ENCODE measurements around the gene AP2A2. TPM values are rescaled to one million over a fixed set of nuclear protein-coding genes. Genes with fewer than 3 reads are reported as not detected.

The AP2A2 gene
- total and polyA plus RNA-seq, 2 donors = 14.6 to 57.2 TPM

DNA sequence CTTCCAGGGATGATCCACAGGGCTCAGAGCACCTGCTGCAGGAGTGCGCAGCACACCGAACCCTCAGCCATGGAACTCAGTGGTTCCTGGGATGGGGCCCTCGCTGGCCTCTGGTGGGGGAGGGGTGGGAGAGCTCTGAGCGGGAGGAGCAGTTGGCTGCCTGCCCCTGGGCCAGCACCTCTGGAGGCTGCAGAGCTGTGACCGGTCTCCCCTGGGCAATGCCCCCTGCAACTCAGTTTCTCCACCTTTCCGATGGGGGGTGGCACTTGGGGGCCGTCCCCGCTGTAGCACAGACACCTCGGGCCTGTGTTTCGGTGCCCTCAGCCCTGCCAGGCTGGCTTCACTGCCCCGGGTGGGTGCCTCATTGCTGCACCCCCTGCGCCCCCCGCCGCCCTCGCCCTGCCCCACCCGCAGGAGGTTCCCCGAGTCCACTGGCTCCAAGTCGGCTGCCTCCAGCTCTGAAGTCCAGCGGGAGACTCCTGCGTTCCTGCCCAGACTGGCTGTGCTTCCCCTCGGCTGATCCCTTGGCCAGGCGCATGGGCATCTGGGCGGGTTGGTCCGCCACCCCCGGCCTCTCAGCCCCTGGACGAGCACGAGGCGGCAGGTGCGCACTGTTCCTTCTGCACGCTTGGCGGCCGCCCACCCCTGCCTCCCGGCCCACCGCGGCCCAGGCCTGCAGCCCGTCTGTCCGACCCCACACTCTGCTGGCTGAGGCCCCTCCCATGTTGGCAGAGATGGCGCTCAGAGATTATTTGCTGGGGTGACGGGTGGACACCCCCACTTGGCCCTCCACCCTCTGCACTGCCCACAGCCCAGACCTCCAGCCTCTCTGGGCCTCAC, 109.0 kb downstream of the AP2A2 start:
- Histone ChIP-seq H3K27ac (ENCODE audit: low read depth in 1 of 2, low read length in 1 of 2) (no peak overlapping the region), H3K9me3 (ENCODE audit: control insufficient read depth in 2 of 2, insufficient read depth in 1 of 2, low read length in 1 of 2) (no peaks in the 10 kb centered on the region), H3K27me3 (ENCODE audit: control insufficient read depth in 2 of 2, insufficient read depth in 1 of 2, low read length in 1 of 2) (no peaks in the 10 kb centered on the region), H3K4me3 (ENCODE audit: low read length in 2 of 2) (no peak overlapping the region), H3K4me1 (ENCODE audit: control insufficient read depth in 2 of 2, insufficient read depth in 2 of 2, low read length in 2 of 2) (no peaks in the 10 kb centered on the region), H3K36me3 (ENCODE audit: control insufficient read depth in 2 of 2, insufficient read depth in 2 of 2, low read length in 1 of 2) (no peaks in the 10 kb centered on the region)
- no peak for DNase-seq (ENCODE audit: low read depth in 6 of 9, low spot score in 9 of 9)
- 92% methylated on average over 39 of the region's 39 CpGs for WGBS

DNA sequence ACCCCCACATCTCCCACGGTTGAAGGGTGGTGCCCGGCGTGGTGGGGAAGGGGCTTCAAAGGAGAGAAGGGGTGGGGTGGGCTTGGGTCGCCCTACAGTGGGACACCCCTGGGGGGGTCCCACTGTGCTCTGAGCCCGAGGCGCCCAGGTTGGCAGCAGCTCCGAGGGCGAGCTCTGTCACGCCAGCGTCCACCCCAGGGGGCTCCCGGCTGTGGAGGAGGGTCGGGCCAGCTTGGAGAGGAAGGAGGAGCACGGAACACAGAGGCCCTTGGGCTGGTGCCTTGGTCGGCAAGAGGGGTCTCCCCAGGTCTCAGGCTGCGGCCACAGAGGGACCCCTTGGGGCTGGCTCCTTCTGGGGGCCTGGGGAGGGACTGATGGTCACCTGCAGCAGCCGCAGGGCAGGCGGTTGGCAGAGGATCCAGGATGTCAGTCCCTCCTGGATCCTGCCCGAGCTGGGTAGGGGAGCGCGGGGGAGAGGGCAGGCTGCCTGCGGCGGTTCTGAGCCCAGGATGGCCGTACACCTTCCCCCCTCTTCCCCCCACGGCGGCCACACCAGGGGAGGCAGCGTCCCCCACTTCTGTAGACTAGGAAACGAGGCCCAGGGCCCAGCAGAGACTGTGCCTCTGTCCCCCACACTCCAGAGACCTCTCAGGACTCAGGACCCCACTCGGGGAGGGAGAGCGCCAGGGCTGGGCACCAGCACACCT, 110.1 kb downstream of the AP2A2 start:
- 87% methylated on average over 29 of the region's 29 CpGs for WGBS
- Histone ChIP-seq H3K4me1 (ENCODE audit: control insufficient read depth in 2 of 2, insufficient read depth in 2 of 2, low read length in 2 of 2) (no peaks in the 10 kb centered on the region), H3K27ac (ENCODE audit: low read depth in 1 of 2, low read length in 1 of 2) (no peak overlapping the region)

DNA sequence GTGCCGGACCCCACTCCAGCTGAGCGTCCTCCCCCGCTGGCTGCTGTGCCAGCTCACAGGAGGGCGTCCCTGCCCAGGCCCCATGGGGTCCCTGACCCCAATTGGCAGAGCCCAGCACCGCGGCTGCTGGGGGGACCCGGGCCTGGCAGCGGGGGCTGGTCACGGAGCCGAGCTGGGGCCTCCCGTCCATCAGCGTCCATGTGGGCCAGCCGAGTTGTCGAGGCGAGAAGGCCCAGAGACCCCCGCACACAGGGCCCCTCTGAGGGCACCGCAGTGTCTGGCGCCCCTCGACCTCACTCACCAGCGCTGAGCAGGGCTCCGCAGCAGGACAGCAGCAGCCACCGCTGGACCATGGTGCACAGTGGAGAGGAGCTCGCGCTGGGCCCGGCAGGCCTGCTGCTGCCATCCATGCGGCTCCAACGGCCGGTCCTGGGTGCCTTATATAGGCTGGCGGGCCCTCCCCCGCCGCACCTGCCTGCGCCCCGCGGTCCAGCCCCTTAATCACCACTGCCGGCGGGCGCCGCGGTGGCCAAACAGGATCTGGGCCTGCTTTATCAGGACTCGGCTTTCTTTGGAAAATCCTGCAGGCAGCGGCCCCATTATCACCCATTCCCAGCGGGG, 110.7 kb downstream of the AP2A2 start, which contains the start of gene MUC6:
TSS of gene MUC6 (minus strand) at position 416 of the 621 bp plus-strand sequence. CDS start at position 353, 63 bp downstream.
- H3K9me3 ChIP-seq (ENCODE audit: control insufficient read depth in 2 of 2, insufficient read depth in 1 of 2, low read length in 1 of 2) = no peaks in the 10 kb centered on the region
- 85% methylated on average over 42 of the region's 42 CpGs for WGBS
- DNase-seq (ENCODE audit: low read depth in 6 of 9, low spot score in 9 of 9) = no peak

More for the DNA sequence above, 110.1 kb downstream of the AP2A2 start:
- Histone ChIP-seq H3K27me3 (ENCODE audit: control insufficient read depth in 2 of 2, insufficient read depth in 1 of 2, low read length in 1 of 2) (no peaks in the 10 kb centered on the region), H3K9me3 (ENCODE audit: control insufficient read depth in 2 of 2, insufficient read depth in 1 of 2, low read length in 1 of 2) (no peaks in the 10 kb centered on the region), H3K36me3 (ENCODE audit: control insufficient read depth in 2 of 2, insufficient read depth in 2 of 2, low read length in 1 of 2) (no peaks in the 10 kb centered on the region), H3K4me3 (ENCODE audit: low read length in 2 of 2) (no peak overlapping the region)
- no peak for DNase-seq (ENCODE audit: low read depth in 6 of 9, low spot score in 9 of 9)

DNA sequence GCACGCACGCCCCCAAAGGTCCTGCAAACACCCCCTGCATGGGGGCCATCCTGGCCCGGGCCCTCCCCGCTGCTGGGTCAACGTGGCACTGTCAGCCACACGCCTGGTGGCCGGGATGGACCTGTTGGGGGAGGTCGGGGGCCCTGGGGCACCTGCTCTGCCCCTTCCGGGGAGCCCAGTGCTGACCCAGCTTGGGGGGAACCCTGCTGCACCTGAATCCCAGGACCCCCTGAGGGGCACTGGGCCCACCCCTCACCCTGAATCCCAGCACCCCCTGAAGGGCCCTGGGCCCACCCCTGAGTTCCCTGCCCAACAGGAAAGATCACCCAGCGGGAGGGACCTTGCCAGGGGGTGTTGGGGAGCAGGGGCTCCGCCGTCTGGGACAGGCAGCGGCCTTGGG, 111.3 kb downstream of the AP2A2 start:
- no peaks in the 10 kb centered on the region for H3K27me3 ChIP-seq (ENCODE audit: control insufficient read depth in 2 of 2, insufficient read depth in 1 of 2, low read length in 1 of 2)

More for the DNA sequence above, 110.7 kb downstream of the AP2A2 start, which contains the start of gene MUC6:
- H3K4me1 ChIP-seq (ENCODE audit: control insufficient read depth in 2 of 2, insufficient read depth in 2 of 2, low read length in 2 of 2) = no peaks in the 10 kb centered on the region
- H3K27ac ChIP-seq (ENCODE audit: low read depth in 1 of 2, low read length in 1 of 2) = no peak within 1 kb of the TSS
- no peaks in the 10 kb centered on the region for H3K27me3 ChIP-seq (ENCODE audit: control insufficient read depth in 2 of 2, insufficient read depth in 1 of 2, low read length in 1 of 2)
- H3K36me3 ChIP-seq (ENCODE audit: control insufficient read depth in 2 of 2, insufficient read depth in 2 of 2, low read length in 1 of 2) = no peaks in the 10 kb centered on the region
- no peak within 1 kb of the TSS for H3K4me3 ChIP-seq (ENCODE audit: low read length in 2 of 2)

DNA sequence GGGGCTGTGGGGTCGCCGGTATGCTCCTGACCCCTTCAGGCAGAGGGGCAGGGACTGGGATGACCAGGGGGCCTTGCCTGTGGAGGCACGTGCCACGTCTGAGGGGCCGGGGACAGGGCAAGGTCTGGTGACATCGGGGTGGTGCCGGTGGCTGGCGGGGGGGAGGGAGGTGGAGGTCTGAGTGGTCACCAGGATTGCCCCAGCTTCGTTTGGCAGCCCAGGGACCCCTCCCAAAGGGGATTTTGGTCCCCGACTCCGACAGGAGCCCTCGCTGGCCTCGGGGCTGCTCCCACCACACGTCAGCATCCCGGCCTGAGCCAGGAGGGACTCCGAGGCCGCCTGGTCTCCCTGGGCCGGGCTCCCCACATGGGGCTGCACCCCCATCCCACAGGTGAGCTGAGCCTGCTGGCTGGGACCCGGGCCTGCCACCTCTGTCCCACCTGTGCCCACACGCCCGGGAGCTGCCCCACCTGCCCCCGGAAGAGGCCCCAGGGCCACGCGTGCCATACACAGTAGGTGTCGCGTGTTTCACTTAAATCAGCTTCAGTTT, 111.9 kb downstream of the AP2A2 start:
- H3K4me1 ChIP-seq (ENCODE audit: control insufficient read depth in 2 of 2, insufficient read depth in 2 of 2, low read length in 2 of 2) = no peaks in the 10 kb centered on the region

More for the DNA sequence above, 111.3 kb downstream of the AP2A2 start:
- H3K36me3 ChIP-seq (ENCODE audit: control insufficient read depth in 2 of 2, insufficient read depth in 2 of 2, low read length in 1 of 2) = no peaks in the 10 kb centered on the region
- no peak for DNase-seq (ENCODE audit: low read depth in 6 of 9, low spot score in 9 of 9)
- WGBS = 86% methylated on average over 13 of the region's 13 CpGs
- H3K9me3 ChIP-seq (ENCODE audit: control insufficient read depth in 2 of 2, insufficient read depth in 1 of 2, low read length in 1 of 2) = no peaks in the 10 kb centered on the region
- no peak overlapping the region for H3K4me3 ChIP-seq (ENCODE audit: low read length in 2 of 2)
- no peak overlapping the region for H3K27ac ChIP-seq (ENCODE audit: low read depth in 1 of 2, low read length in 1 of 2)
- H3K4me1 ChIP-seq (ENCODE audit: control insufficient read depth in 2 of 2, insufficient read depth in 2 of 2, low read length in 2 of 2) = no peaks in the 10 kb centered on the region

DNA sequence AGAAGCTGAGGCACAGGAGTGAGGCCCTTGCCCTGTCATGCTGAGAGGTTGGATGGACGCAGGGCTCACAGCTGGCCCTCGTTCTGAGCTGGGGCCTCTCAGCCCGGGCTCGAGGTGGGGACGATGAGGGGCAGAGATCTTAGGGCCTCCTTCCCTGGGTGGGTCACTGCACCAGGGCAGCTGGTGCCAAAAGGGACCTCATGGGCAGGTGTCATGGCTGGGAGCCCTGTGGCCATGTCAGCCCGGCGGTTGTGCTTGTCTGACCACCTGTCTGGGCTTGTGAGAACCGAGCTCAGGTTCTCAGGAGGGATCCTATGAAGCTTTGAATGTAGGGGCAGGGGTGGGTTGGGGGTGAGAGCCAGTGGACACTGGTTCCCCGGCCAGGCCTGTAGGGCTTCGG, 112.7 kb downstream of the AP2A2 start:
- Histone ChIP-seq H3K27me3 (ENCODE audit: control insufficient read depth in 2 of 2, insufficient read depth in 1 of 2, low read length in 1 of 2) (no peaks in the 10 kb centered on the region), H3K4me1 (ENCODE audit: control insufficient read depth in 2 of 2, insufficient read depth in 2 of 2, low read length in 2 of 2) (no peaks in the 10 kb centered on the region), H3K9me3 (ENCODE audit: control insufficient read depth in 2 of 2, insufficient read depth in 1 of 2, low read length in 1 of 2) (no peaks in the 10 kb centered on the region), H3K4me3 (ENCODE audit: low read length in 2 of 2) (no peak overlapping the region), H3K36me3 (ENCODE audit: control insufficient read depth in 2 of 2, insufficient read depth in 2 of 2, low read length in 1 of 2) (no peaks in the 10 kb centered on the region), H3K27ac (ENCODE audit: low read depth in 1 of 2, low read length in 1 of 2) (no peak overlapping the region)
- 92% methylated on average over 10 of the region's 10 CpGs for WGBS
- DNase-seq (ENCODE audit: low read depth in 6 of 9, low spot score in 9 of 9) = no peak

More for the DNA sequence above, 111.9 kb downstream of the AP2A2 start:
- no peak overlapping the region for H3K4me3 ChIP-seq (ENCODE audit: low read length in 2 of 2)
- no peaks in the 10 kb centered on the region for H3K27me3 ChIP-seq (ENCODE audit: control insufficient read depth in 2 of 2, insufficient read depth in 1 of 2, low read length in 1 of 2)
- no peaks in the 10 kb centered on the region for H3K36me3 ChIP-seq (ENCODE audit: control insufficient read depth in 2 of 2, insufficient read depth in 2 of 2, low read length in 1 of 2)
- 90% methylated on average over 26 of the region's 26 CpGs for WGBS
- no peak for DNase-seq (ENCODE audit: low read depth in 6 of 9, low spot score in 9 of 9)
- no peak overlapping the region for H3K27ac ChIP-seq (ENCODE audit: low read depth in 1 of 2, low read length in 1 of 2)
- H3K9me3 ChIP-seq (ENCODE audit: control insufficient read depth in 2 of 2, insufficient read depth in 1 of 2, low read length in 1 of 2) = no peaks in the 10 kb centered on the region

DNA sequence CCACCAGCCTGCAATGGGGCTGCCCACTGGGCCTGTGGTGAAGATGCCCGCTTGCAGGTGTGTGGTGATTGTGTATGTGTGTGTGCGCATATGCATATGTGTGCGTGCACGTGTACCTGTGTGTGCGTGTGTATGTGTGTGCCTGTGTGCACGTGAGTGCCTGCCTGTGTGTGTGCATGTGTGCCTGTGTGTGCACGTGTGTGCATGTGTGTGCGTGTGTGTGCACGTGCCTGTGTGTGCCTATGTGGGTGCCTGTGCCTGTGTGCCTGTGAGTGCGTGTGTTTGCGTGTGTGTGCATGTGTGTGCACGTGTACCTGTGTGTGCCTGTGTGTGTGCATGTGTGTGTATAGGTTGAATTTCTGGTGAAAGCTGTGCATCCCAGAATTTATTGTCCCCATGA, 113.3 kb downstream of the AP2A2 start:
- H3K27me3 ChIP-seq (ENCODE audit: control insufficient read depth in 2 of 2, insufficient read depth in 1 of 2, low read length in 1 of 2) = peaks cover 0 to 4% of the 10 kb centered on the region in 2 donors
- WGBS = 96% methylated on average over 12 of the region's 12 CpGs
- DNase-seq (ENCODE audit: low read depth in 6 of 9, low spot score in 9 of 9) = no peak
- no peak overlapping the region for H3K27ac ChIP-seq (ENCODE audit: low read depth in 1 of 2, low read length in 1 of 2)
- no peaks in the 10 kb centered on the region for H3K9me3 ChIP-seq (ENCODE audit: control insufficient read depth in 2 of 2, insufficient read depth in 1 of 2, low read length in 1 of 2)
- H3K4me3 ChIP-seq (ENCODE audit: low read length in 2 of 2) = no peak overlapping the region
- no peaks in the 10 kb centered on the region for H3K36me3 ChIP-seq (ENCODE audit: control insufficient read depth in 2 of 2, insufficient read depth in 2 of 2, low read length in 1 of 2)
- H3K4me1 ChIP-seq (ENCODE audit: control insufficient read depth in 2 of 2, insufficient read depth in 2 of 2, low read length in 2 of 2) = no peaks in the 10 kb centered on the region

DNA sequence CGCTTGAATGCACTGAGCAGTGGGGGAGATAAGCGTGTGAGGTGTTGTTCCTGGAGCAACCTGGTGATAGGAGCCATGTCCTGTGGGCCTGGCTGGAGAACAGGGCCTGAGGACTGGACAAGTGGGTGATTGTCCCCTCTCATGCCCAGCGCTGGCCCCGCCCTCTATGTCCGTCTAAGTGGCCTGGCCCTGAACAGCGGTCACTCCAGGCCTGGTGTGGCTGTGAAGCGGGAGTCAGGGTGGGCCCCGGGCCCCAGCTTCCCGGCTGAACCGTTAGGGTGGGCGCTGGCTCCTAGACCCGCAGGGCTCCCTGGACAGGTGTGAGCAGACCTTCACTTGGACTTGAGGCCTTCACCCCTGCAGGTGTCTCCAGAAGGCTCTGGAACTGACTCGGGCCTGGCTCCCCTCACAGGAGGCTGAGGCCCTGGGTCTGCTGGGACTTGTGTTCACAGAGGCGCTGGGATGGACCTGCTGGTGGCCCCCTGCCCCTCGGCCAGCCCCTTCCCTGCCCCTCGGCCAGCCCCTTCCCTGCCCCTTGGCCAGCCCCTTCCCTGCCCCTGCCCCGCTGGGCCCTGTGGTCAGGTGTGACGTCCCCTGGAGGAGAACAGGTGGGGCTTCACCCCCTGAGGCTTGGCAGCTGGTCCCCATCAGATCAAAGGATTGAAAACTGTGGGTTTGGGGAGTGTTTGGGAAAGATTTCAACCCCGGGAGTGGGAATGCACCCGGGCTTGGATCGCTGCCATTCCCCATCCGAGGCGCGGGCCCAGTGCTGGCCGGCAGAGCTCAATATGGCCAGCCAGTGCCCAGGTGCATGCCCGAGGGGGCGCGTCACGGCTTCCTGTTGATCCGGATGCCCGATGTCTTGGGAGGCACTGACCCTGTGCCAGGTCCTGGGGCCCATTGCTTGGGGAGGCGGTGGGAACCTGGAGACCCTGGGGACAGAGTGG, 114.1 kb downstream of the AP2A2 start:
- H3K4me3 ChIP-seq (ENCODE audit: low read length in 2 of 2) = no peak overlapping the region
- H3K27ac ChIP-seq (ENCODE audit: low read depth in 1 of 2, low read length in 1 of 2) = no peak overlapping the region
- H3K27me3 ChIP-seq (ENCODE audit: control insufficient read depth in 2 of 2, insufficient read depth in 1 of 2, low read length in 1 of 2) = peaks cover 0 to 4% of the 10 kb centered on the region in 2 donors
- no peaks in the 10 kb centered on the region for H3K4me1 ChIP-seq (ENCODE audit: control insufficient read depth in 2 of 2, insufficient read depth in 2 of 2, low read length in 2 of 2)
- H3K9me3 ChIP-seq (ENCODE audit: control insufficient read depth in 2 of 2, insufficient read depth in 1 of 2, low read length in 1 of 2) = no peaks in the 10 kb centered on the region
- WGBS = 93% methylated on average over 32 of the region's 32 CpGs
- H3K36me3 ChIP-seq (ENCODE audit: control insufficient read depth in 2 of 2, insufficient read depth in 2 of 2, low read length in 1 of 2) = no peaks in the 10 kb centered on the region
- DNase-seq (ENCODE audit: low read depth in 6 of 9, low spot score in 9 of 9) = no peak

Data from thymus (tissue), 11 donors.